ENCODE measurements around the gene PKD1.
"Not testable (repeated sequence)": the region's sequence is repeated elsewhere in the genome, so short reads cannot be mapped to it uniquely, and the experiment has no call there.

Gene PKD1

GRCh38 chr16:2124694-2125444 is 10.8 kb downstream of the PKD1 start:
- peak; percentile 44 to 45 for DNase-seq

- not testable (repeated sequence) for DNase-seq
Measured at GRCh38 chr16:2124377-2124693, 11.4 kb downstream of the PKD1 start.

- not testable (repeated sequence) for DNase-seq
Measured at GRCh38 chr16:2123706-2124376, 11.9 kb downstream of the PKD1 start.

- not testable (repeated sequence) for DNase-seq
Measured at GRCh38 chr16:2122934-2123683, 12.6 kb downstream of the PKD1 start.

GRCh38 chr16:2122429-2122828 is 13.3 kb downstream of the PKD1 start:
- TF ChIP-seq GATA1 (IDR thresholded peaks at IDR 0.05; ENCODE audit: low read depth, low read length) (no peak), POLR2A (IDR thresholded peaks at IDR 0.05; ENCODE audit: low read length) (no peak)

GRCh38 chr16:2121853-2122252 is 13.8 kb downstream of the PKD1 start:
- no peak for DNase-seq
- no peak for TF ChIP-seq POLR2A (IDR thresholded peaks at IDR 0.05; ENCODE audit: low read length)
- no peak for TF ChIP-seq GATA1 (IDR thresholded peaks at IDR 0.05; ENCODE audit: low read depth, low read length)

More at GRCh38 chr16:2122429-2122828, 13.3 kb downstream of the PKD1 start:
- no peak for DNase-seq

GRCh38 chr16:2121325-2121724 is 14.4 kb downstream of the PKD1 start:
- DNase-seq, result peak in 1 of 2 experiments; percentile 43

GRCh38 chr16:2117960-2118722 is 17.6 kb downstream of the PKD1 start:
- not testable (repeated sequence) for DNase-seq

- not testable (repeated sequence) for DNase-seq
Measured at GRCh38 chr16:2117341-2117740, 18.4 kb downstream of the PKD1 start.

GRCh38 chr16:2116428-2116827 is 19.3 kb downstream of the PKD1 start:
- not testable (repeated sequence) for DNase-seq

GRCh38 chr16:2115591-2115973 is 20.1 kb downstream of the PKD1 start:
- DNase-seq, result no peak
- TF ChIP-seq GATA1 (IDR thresholded peaks at IDR 0.05; ENCODE audit: low read depth, low read length), result no peak
- no peak for TF ChIP-seq POLR2A (IDR thresholded peaks at IDR 0.05; ENCODE audit: low read length)

GRCh38 chr16:2114885-2115590 is 20.7 kb downstream of the PKD1 start:
- not testable (repeated sequence) for DNase-seq

GRCh38 chr16:2114225-2114624 is 21.5 kb downstream of the PKD1 start:
- not testable (repeated sequence) for DNase-seq

- DNase-seq, result not testable (repeated sequence)
Measured at GRCh38 chr16:2112539-2113106, 23.1 kb downstream of the PKD1 start.

- not testable (repeated sequence) for DNase-seq
Measured at GRCh38 chr16:2111412-2112335, 24.0 kb downstream of the PKD1 start.

GRCh38 chr16:2111009-2111353 is 24.7 kb downstream of the PKD1 start:
- DNase-seq, result not testable (repeated sequence)

- not testable (repeated sequence) for DNase-seq
Measured at GRCh38 chr16:2110332-2111008, 25.2 kb downstream of the PKD1 start.

- DNase-seq, result not testable (repeated sequence)
Measured at GRCh38 chr16:2109872-2110271, 25.8 kb downstream of the PKD1 start.

GRCh38 chr16:2109271-2109580 is 26.5 kb downstream of the PKD1 start:
- DNase-seq, result not testable (repeated sequence)
